Common myeloid progenitor, CD34-positive (primary cell): ENCODE measurements around the gene ISL2.

ENCODE experiments used
- CTCF ChIA-PET: fragments of 350-600 bp; sonication (Branson Sonifier 250); formaldehyde crosslinking; loops from one replicate; lab custom pipeline; 2021; ENCODE audit warnings: antibody characterized with exemption; lab: Charles Lee
- POLR2A ChIA-PET: fragments of 350-600 bp; sonication (Branson Sonifier 250); formaldehyde crosslinking; loops from one replicate; lab custom pipeline; 2021; ENCODE audit warnings: antibody characterized with exemption; lab: Charles Lee
- DNase-seq, 3 donors: peaks; one replicate each; pipeline versions ENCODE4 v3.0.0 to v3.0.0-alpha.2; 2013
- H3K27ac ChIP-seq, 2 experiments: 1 replicate in 1 of 2; 2 replicates in 1 of 2; pipeline ENCODE4 v1.7.0; 2013; ENCODE audit warnings: inconsistent platforms in 2 of 2, low read length in 2 of 2, mild to moderate bottlenecking in 2 of 2, low read depth in 1 of 2, moderate library complexity in 1 of 2; ENCODE audit not compliant: severe bottlenecking in 2 of 2, insufficient read depth in 1 of 2, poor library complexity in 1 of 2
- H3K27me3 ChIP-seq, 5 experiments: replicated peaks in 2 of 5; 1 replicate in 3 of 5; 2 replicates in 2 of 5; pipeline versions ENCODE4 v1.6.1 to v1.7.0; 2013; ENCODE audit warnings: low read length in 4 of 5, mild to moderate bottlenecking in 2 of 5, moderate library complexity in 2 of 5, inconsistent platforms in 1 of 5; ENCODE audit not compliant: insufficient read depth in 5 of 5, control insufficient read depth in 4 of 5
- H3K36me3 ChIP-seq, 4 experiments: 1 replicate in 2 of 4; 2 replicates in 2 of 4; pipeline versions ENCODE4 v1.6.1 to v1.7.0; 2013; ENCODE audit warnings: low read length in 3 of 4, control low read depth in 1 of 4, mild to moderate bottlenecking in 1 of 4; ENCODE audit not compliant: control insufficient read depth in 4 of 4, insufficient read depth in 4 of 4
- H3K4me1 ChIP-seq, 4 experiments: 1 replicate in 3 of 4; 2 replicates in 1 of 4; pipeline versions ENCODE4 v1.6.1 to v1.7.1; 2013; ENCODE audit warnings: low read length in 3 of 4, mild to moderate bottlenecking in 3 of 4, control low read depth in 1 of 4, inconsistent platforms in 1 of 4, moderate library complexity in 1 of 4; ENCODE audit not compliant: control insufficient read depth in 4 of 4, insufficient read depth in 4 of 4; ENCODE audit errors: control extremely low read depth in 1 of 4
- H3K4me3 ChIP-seq, 7 experiments: 1 replicate in 4 of 7; 2 replicates in 3 of 7; pipeline versions ENCODE4 v1.5.1 to v1.7.0; 2013; ENCODE audit warnings: mild to moderate bottlenecking in 7 of 7, low read length in 6 of 7, moderate library complexity in 6 of 7, inconsistent platforms in 2 of 7, low read depth in 2 of 7, control low read depth in 1 of 7; ENCODE audit not compliant: insufficient read depth in 4 of 7, control insufficient read depth in 1 of 7; ENCODE audit errors: extremely low read depth in 1 of 7
- H3K9me3 ChIP-seq, 5 experiments: 1 replicate in 4 of 5; 2 replicates in 1 of 5; pipeline versions ENCODE4 v1.6.1 to v1.7.1; 2013; ENCODE audit warnings: low read length in 4 of 5, mild to moderate bottlenecking in 2 of 5, inconsistent platforms in 1 of 5, low read depth in 1 of 5, moderate library complexity in 1 of 5; ENCODE audit not compliant: control insufficient read depth in 4 of 5, insufficient read depth in 2 of 5; ENCODE audit errors: control extremely low read depth in 1 of 5
- WGBS: methylation state at CpG from one replicate; pipeline ENCODE4 v1.1.5; 2013; ENCODE audit not compliant: insufficient coverage; 5-methylcytosine and 5-hydroxymethylcytosine counted together

ISL2 gene

GRCh38 chr15:76337696-76338485, 1.3 kb downstream of the ISL2 start:
- 2% methylated on average over 79 of the region's 89 CpGs for WGBS
- Histone ChIP-seq H3K27me3 (peaks cover 10 to 100% (median 69%) of the 10 kb centered on the region in 5 experiments), H3K9me3 (no peaks in the 10 kb centered on the region), H3K4me1 (peaks cover 0 to 71% (median 67%) of the 10 kb centered on the region in 4 experiments), H3K4me3 (peak overlapping the region in 5 of 7 experiments; percentile 7 to 52 (median 25)), H3K27ac (peak overlapping the region in 1 of 2 experiments; percentile 54), H3K36me3 (no peaks in the 10 kb centered on the region)
- DNase-seq: peak in 2 of 3 donors; percentile 63 to 68
- ChIA-PET CTCF (no interaction called here), POLR2A (no interaction called here)

- Histone ChIP-seq H3K27me3 (peaks cover 6 to 100% (median 67%) of the 10 kb centered on the region in 5 experiments), H3K4me1 (peaks cover 0 to 77% (median 70%) of the 10 kb centered on the region in 4 experiments), H3K9me3 (no peaks in the 10 kb centered on the region), H3K27ac (no peak overlapping the region), H3K4me3 (peak overlapping the region in 4 of 7 experiments; percentile 15 to 52 (median 36)), H3K36me3 (no peaks in the 10 kb centered on the region)
- peak in 1 of 3 donors; percentile 53 for DNase-seq
- 5% methylated on average over 16 of the region's 26 CpGs for WGBS
- POLR2A ChIA-PET: no interaction called here
- CTCF ChIA-PET: no interaction called here
These were observed 2.1 kb downstream of the ISL2 start for GRCh38 chr15:76338486-76339304.

- Histone ChIP-seq H3K9me3 (no peaks in the 10 kb centered on the region), H3K27me3 (peaks cover 15 to 100% (median 69%) of the 10 kb centered on the region in 5 experiments), H3K27ac (no peak overlapping the region), H3K4me1 (peaks cover 0 to 77% (median 70%) of the 10 kb centered on the region in 4 experiments), H3K36me3 (no peaks in the 10 kb centered on the region), H3K4me3 (peak overlapping the region in 5 of 7 experiments; percentile 19 to 62 (median 48))
- CTCF ChIA-PET: no interaction called here
- POLR2A ChIA-PET: interaction anchor here (1.5 kb wide), 1 partner anchor 28 kb away, joined by 3 read pairs; the partner anchor contains the start of gene ETFA
- 6% methylated on average over 33 of the region's 48 CpGs for WGBS
- DNase-seq: peak in 2 of 3 donors; percentile 56
These were observed 3.0 kb downstream of the ISL2 start for GRCh38 chr15:76339305-76340197.

GRCh38 chr15:76340198-76340802, 3.7 kb downstream of the ISL2 start:
- peak in 2 of 3 donors; percentile 60 to 67 for DNase-seq
- peak overlapping the region in 5 of 7 experiments; percentile 15 to 62 (median 48) for H3K4me3 ChIP-seq
- no peaks in the 10 kb centered on the region for H3K9me3 ChIP-seq
- H3K27me3 ChIP-seq: peaks cover 22 to 100% (median 69%) of the 10 kb centered on the region in 5 experiments
- 1% methylated on average over 51 of the region's 53 CpGs for WGBS
- ChIA-PET POLR2A (interaction anchor here (1.5 kb wide), 1 partner anchor 29 kb away, joined by 3 read pairs; the partner anchor contains the start of gene ETFA), CTCF (interaction anchor here (0.6 to 0.8 kb wide), 2 partner anchors 9 to 87 kb away, joined by 3 to 4 read pairs; no protein-coding TSS in a partner anchor)
- H3K4me1 ChIP-seq: peaks cover 0 to 73% (median 66%) of the 10 kb centered on the region in 4 experiments
- H3K36me3 ChIP-seq: no peaks in the 10 kb centered on the region
- H3K27ac ChIP-seq: no peak overlapping the region

GRCh38 chr15:76340803-76341365, 4.3 kb downstream of the ISL2 start:
- POLR2A ChIA-PET: interaction anchor here (1.5 kb wide), 1 partner anchor 29 kb away, joined by 3 read pairs; the partner anchor contains the start of gene ETFA
- DNase-seq: peak in 2 of 3 donors; percentile 73 to 80
- CTCF ChIA-PET: interaction anchor here (0.6 to 0.8 kb wide), 3 partner anchors 9 to 150 kb away, joined by 3 to 4 read pairs (median 3); no protein-coding TSS in a partner anchor
- Histone ChIP-seq H3K27ac (no peak overlapping the region), H3K36me3 (no peaks in the 10 kb centered on the region), H3K27me3 (peaks cover 24 to 100% (median 71%) of the 10 kb centered on the region in 5 experiments), H3K9me3 (no peaks in the 10 kb centered on the region), H3K4me1 (peaks cover 0 to 71% (median 64%) of the 10 kb centered on the region in 4 experiments), H3K4me3 (peak overlapping the region in 4 of 7 experiments; percentile 34 to 62 (median 52))
- WGBS: 1% methylated on average over 31 of the region's 35 CpGs
